B cell (primary cell): ENCODE data around the gene EPN2.

ENCODE experiments used
- CTCF ChIP-seq: fragments of 200-600 bp; IDR thresholded peaks from one replicate; pipeline ENCODE4 v1.8.0; 2022; ENCODE audit warnings: antibody characterized with exemption, mild to moderate bottlenecking
- EZH2 ChIP-seq: IDR thresholded peaks from 2 replicates; pipeline ENCODE4 v1.6.1; 2012; ENCODE audit warnings: borderline replicate concordance, low read depth, mild to moderate bottlenecking, moderate library complexity, low read length; ENCODE audit not compliant: insufficient read depth, poor library complexity, severe bottlenecking

DNA sequence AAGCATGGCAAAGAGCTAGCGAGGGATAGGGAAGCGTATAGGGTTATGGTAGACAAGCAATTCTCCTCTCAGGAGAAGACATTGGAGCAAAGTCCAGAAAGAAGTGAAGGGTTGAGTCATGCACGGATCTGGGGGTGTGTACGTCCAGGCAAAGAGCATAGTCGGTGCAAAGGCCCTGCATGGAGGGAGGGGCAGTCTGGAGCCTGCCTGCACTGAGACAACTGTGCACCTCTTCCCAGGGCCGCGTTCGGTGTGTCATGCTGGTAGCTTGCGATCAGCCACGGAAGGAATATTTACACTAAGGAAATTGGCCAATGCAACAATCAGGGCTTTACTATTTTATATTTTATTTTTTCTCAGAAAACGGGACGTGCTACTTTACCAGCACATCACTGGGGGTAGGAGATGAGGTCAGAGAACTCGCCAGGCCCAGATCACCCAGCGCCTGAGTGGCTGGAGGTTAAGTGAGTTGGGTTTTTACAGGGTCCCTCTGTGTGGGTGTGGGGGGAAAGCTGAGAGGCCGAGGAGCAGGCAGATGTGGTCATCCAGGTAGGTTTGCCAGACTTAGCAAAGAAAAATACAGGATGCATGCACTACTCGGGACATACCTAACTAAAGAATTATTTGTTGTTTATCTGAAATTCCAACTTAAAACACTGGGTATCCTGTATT is 132.1 kb downstream of the EPN2 start:
- TF ChIP-seq CTCF (no peak), EZH2 (no peak)
